ENCODE data around the gene CHGA.
A peak's percentile ranks its signal among the peaks of the same experiment; 100 is the strongest.

CHGA gene

DNA sequence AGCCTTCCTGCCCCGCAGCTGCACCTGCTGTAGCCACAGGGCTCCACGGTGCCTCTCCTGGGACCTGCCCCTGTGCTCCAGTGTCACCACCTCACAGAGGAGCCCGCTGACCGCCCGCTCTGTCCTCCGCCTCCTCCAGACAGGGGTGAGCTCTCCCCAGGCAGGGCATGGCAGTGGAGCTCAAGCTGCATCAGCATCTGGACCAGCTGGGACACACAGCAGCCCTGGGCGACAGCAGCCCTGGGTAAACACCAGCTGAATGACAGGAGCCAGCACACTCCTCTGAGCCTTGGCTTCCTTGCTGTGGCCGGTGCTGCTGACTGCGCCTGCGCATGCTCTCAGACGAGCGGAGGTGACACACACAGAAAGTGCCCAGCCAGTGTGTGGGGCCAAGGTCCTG is 22.0 kb downstream of the CHGA start:
- no peak for DNase-seq (ENCODE audit: low spot score)

DNA sequence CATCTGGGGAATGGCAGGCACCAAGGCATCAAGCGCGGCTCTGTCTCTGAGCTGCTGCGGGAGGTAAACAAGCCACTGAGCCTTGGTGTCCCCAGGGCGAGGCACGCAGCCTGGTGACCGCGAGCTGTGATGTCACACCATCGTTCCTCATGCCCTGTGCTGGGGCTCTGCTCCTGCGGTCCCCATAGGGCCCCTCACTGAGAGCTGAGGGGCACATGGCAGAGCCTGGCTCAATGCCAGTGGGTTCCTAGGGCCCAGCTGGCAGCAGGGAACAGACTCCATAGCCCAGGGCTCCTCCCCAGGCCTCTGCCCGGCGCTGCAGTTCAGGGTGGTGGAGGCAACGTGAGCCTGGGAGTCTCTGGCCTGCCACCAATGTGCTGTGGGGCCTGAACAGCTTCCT is 22.6 kb downstream of the CHGA start:
- no peak for DNase-seq (ENCODE audit: low spot score)

DNA sequence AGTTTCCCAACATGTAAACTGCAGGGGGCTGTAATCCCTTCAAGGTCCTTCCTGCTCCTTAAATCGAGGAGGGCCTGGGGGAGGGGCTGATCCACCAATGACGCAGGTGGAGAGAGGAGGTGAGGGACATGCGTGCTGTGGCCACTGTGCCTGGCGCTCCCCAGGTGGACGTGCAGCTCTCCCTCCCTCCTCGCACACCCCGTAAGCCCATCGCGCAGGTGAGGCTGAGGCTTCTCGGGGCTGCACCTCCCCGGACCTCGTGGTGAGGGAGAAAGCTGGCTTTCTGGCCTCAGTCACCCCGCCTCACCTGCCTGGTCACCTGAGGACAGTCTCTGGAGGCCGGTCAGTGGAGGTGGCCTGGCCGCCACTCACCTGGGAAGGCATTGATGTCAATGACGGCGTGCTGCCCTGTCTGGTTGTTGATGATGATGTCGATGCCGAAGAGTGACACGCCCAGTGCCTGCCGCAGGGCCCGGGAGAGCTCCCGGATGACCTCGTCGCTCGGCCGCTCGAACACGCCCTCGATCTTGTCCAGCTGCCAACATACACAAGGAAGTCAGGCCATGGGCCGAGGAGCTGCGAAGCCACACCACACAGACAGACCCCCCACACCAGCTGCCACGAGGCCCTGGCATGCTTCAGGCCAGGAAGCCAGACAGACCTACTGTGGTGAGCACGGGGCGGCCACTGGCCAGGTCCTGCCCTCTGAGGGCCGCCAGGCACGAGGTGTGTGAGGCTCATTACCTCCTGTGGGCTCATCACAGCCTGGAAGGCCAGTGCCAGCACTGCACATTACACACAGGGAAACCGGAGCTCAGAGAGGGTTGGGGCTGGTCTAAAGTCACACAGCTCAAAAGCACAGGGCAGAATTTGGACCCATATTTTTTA is 23.3 kb downstream of the CHGA start:
- peak; percentile 65 for DNase-seq (ENCODE audit: low spot score)

DNA sequence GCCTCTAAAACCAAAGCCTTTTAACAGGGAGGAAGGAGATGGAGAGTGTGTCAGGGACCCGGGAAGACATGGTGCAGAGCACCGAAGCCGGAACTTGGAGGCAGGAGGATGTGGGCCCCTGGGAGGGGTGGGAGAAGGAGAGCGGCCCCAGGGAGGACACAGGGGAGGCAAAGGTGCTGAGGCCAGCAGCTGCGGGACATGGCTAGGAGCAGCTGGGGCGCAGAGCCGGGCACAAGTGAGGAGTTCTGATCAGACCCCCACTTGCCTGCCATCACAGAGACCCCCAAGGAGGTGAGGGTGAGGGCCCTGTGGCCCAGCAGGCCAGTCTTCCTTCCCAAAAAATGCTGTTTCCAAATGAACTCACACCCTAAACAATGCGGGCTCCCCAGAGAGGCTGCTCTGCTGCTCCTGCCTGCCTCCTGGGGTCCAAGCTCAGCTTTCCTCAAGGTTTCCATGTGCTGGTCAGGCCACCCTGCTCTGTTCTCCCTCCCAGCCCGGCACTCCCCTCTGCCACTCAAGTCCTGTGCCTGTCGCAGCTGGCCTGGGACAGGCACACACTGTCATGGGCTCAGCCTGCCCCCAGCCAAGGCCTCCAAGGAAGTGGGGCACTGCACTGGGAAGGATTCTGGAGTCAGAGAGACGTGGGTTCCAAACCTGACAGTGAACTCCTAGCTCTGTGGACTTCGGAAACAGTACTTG is 24.0 kb downstream of the CHGA start:
- DNase-seq (ENCODE audit: low spot score), result no peak

DNA sequence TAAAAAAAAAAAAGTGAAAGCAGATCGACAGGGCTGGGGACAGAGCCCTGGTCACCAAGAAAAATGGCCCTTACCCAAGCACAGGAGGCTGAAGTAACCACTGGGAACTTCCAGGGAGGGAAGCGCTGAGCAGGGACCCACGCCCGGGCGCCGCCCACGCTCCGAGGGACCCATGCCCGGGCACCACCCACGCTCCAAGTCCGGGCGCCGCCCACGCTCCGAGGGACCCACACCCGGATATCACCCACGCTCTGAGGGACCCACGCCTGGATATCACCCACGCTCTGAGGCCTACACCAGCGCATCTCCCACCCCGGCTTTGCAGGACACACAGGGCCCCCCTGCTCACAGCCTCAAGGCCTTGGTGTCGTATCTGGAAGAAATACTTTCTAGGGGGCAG is 25.7 kb downstream of the CHGA start:
- no peak for DNase-seq (ENCODE audit: low spot score)

DNA sequence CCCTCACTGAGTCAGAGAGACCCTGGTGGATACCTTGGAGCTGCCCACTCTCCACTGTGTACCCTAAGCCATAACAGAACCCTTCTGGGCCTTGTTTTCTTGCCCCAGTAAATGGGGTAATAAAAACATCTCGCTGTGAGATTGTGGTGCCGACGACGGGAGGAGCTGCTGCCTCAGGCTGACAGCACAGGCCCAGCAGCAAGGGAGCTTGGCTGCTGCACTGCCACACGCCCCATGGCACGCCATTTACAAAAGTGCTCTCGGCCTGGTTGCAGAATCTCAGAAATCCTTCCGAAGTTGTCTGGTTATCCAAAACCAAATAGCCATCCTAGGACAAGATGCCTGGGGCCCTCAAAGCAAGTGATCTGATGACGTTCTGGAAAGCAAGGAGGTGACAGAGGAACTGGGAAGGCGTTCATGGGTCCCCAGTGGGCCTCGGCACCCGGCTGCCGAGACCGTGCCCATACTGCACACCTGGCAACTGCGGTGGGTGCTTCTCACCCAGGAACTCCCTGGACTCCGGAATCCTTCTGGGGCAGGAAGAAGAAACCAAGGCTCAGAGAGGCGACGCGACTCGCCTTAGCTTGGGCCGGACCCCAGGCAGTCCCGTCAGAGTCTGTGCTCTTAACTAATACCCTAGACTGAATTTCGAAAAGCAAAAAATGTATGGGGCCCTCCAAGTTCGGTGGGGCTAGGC is 26.7 kb downstream of the CHGA start:
- no peak for DNase-seq (ENCODE audit: low spot score)

DNA sequence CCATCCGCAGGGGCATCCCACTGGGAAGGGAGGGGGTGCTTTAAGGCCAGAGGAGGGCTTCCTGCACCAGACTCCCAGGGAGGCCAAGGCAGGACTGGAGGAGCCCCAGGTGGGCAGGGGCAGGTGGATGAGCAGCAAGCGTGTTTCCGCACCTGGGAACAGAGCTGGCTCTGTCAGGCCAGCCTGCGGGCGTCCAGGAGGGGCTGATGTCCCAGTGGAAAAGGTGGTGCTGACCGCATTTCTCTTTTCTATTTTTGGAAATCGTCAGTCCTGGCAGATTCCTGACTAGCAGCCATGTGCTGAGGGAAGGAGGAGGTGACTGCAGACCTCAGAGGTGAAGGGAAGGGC is 27.2 kb downstream of the CHGA start:
- DNase-seq (ENCODE audit: low spot score), result no peak

DNA sequence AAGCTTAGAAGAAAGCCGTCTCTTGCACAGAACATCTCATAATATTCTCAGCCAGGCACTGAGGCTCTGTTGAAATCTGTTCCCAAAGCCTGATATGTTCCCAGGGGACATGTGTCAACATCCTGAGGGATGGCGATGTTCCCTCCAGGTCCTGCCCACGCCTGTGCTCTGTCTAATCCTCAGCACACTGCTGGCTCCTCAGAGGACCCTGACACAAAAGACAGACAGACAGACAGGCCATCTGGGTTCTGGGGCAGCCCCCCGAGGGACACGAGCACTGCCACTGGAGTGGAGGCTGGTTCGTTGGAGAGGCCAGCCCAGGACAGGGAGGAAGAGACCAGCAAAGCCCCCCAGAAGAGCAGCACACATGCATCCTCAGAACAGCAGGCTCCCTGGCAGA is 27.8 kb downstream of the CHGA start:
- no peak for DNase-seq (ENCODE audit: low spot score)

DNA sequence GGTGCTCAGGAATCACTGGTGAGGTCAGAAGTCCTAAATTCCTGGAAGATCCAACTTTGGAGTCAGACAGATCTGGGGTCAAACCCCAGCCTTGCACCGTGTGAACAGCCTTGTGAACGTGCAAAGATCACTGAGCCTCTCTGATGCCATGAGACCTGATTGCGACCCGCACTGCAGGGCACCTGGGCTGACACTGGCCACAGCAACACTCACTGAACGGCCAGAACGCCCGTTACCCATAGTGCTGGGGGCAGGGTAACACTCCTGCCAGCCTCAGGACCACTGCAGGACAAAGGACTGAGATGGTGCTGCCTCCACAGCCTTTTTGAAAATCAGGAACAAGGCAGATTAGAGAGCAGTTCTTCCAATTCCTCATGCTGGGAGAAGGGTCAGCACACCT is 28.3 kb downstream of the CHGA start:
- no peak for DNase-seq (ENCODE audit: low spot score)

DNA sequence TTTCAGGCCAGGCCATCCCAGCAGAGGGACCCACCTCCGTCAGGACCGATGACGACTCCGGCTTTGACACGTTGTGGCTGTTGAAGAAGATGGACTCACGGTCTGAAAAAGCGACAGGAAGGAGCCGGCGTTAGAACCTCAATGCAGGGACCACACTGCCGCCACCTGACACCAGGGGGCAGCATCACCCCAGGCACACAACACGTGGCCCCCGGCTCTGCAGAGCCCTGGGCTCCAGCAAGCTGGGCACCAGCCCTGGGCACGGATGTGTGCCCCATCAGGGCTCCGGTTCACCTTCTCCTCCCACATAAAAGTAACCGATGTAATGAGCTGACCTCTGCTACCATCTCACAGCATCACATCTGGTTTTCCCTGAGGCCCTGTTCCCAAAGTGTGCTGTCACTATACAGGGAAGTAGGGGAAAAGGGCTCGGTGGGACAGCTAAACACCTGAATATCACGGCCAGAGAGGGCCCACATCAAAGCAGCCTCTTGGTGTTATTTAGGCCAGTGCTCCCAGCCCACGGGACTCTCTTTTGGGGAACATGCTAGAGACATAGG is 29.0 kb downstream of the CHGA start:
- DNase-seq (ENCODE audit: low spot score), result peak; percentile 92

DNA sequence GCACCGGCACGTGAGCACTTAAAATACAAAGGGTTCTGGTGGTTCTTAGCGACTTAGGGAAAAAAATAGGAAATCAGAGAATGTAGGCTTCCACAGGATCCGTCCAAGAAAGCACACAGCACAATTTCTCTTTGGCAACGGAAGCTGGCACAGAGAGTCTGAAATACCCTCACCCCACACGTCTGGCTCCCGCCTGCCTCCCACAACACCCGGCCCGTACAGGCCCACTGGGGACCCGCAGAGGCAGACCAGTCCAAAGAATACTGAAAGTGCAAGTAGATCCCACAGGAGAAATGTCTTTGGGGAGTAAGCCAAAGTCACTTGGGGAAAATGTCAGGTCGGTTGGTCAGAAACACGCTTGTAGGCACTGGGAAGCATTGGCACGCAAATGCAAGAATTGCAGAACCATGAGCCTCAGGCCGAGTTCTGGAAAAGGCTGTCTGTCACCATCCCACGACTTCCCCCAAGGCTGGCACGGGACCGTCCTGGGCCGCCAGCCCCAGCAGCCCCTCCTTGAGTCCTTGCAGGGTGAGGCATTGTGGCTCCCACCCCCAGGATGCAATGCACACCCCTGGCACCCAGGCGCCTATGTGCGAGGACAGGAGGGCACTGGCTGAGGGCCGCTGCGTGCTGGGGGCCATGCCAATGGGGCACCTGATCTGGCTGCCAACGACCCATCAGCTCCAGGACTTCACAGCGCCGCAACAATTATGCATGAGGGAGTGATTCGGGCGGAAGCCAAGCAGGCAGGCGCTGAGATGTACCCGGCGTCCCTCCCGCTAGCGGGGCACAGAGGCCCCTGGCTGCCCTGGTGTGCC is 29.7 kb downstream of the CHGA start:
- DNase-seq (ENCODE audit: low spot score), result no peak

DNA sequence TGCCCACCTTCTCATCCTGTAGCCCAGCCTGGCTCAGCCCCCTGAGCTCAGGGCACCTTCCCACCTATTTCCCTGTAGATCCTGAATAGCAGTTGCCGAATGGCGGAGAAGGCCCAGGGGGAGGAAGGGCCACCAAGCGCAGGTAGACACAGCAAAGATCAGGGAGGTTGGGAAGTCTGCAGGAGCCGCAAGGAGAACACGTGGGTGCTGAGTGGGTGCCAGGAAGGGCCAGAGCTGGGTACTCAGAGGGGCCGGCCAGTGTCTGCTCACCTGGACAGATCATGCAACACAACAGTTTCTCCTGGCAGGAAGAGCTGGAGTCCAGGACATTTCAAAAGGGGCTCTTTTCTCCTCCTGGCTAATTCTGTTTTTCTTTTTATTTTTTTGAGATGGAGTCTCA is 30.6 kb downstream of the CHGA start:
- DNase-seq (ENCODE audit: low spot score), result no peak

DNA sequence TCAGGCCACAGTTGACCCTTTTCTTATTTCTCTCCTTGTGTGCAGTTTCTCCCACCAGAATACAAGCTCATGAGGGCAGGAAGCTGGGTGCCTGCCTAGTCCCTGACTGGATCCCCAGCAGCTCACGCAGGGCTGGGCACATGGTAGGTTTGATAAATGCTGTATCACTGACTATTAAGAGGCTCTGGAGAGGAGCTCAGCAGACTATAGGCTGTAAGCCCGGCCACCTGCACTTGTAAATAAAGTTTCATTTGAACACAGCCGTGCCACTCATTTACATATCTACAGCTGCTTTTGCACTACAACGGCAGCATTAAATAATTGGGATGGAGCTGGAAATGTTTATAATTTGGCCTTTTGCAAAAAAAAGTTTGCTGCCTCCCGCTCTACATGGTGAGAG is 32.0 kb downstream of the CHGA start:
- no peak for DNase-seq (ENCODE audit: low spot score)

DNA sequence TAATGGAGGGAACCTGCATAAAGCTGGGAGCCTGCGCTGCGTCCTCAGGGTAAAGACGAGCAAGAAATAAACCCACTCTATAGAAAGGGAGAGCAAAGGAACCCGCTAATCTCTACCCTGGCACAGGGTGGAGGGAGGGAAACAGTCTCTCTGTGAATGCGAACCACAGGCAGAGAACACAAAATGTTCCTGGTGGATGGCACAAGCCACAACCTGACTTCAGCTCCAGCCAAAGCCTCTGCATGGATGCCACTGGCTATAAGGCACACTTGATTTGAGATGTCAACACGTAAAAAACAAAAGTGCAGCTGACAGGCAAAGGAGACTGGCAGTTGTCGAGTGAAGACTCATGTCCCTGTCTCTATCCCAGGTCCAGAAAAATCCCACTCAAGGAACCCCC is 32.4 kb downstream of the CHGA start:
- no peak for DNase-seq (ENCODE audit: low spot score)

DNA sequence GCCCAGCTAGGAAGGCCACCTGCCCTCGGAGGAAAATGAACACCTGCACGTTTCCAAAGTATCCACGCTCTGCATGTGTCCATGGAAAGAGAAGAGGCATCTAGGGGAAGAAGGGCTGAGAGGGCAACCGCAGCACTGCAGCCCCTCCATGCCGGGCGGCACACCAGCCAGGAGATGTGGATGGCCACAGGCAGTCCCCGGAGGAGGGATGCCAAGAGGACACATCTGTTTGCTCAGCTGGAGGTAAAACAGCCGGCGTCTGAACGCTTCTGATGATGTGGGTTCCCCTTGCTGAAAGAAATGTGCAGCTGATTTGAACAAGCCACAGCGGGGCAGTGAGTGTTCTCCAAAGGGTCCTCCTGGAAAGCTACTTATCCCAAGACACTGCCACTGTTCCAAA is 34.0 kb downstream of the CHGA start:
- DNase-seq (ENCODE audit: low spot score), result no peak

DNA sequence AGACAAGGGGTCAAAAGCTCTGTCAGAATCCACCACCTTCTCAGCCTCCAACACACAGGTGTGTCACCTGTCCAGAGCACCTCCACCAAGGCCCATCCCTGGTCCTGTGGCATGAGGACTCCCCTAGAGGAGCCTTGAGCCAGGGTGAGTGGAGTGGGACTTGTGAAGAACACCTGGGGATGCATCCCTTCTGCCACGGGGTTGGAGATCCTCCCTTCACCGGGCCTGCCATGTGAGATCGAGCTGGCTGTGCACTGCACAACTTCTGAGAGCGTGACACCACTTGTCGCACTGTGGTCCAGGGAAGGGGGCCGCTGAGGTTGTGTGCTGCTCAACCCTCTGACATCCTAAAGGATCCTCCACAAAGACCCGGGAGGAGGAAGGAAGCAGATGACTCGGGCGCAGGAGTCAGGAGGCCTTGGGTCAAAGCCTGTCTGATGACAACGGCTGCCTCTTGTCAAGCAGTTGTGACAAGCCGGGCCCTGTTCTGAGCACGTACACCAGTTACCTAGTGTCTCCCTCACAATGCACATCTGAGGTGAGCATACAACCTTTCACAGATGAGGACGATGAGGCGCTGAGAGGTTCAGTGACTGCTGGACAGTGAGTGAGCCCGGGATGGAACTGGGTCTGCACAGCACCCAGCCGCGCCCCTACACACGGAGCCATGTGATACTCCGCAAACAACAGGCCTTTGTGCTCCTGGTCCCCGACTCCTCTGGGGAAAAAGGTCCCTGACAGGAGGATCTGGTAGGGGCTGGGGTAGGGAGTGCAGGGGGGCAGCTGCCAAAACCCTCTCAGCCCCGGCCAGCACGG is 35.6 kb downstream of the CHGA start:
- no peak for DNase-seq (ENCODE audit: low spot score)

DNA sequence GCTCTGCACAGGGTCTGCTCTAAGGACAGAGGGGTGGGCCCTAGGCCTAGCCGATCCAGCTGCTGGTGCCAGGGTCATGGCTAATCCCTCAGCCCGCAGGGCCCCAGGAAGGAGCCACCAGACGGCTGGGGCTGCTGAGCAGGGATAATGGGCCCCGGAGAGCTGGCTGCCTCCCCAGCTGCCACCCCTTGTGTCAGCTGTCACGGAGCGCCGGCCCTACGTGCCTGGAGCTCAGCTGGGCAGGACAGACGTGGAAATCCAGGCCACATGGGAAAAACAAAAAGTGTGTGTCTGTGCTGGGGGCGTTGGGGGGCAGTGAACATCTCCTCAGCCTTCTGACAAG is 36.2 kb downstream of the CHGA start:
- DNase-seq (ENCODE audit: low spot score), result no peak

DNA sequence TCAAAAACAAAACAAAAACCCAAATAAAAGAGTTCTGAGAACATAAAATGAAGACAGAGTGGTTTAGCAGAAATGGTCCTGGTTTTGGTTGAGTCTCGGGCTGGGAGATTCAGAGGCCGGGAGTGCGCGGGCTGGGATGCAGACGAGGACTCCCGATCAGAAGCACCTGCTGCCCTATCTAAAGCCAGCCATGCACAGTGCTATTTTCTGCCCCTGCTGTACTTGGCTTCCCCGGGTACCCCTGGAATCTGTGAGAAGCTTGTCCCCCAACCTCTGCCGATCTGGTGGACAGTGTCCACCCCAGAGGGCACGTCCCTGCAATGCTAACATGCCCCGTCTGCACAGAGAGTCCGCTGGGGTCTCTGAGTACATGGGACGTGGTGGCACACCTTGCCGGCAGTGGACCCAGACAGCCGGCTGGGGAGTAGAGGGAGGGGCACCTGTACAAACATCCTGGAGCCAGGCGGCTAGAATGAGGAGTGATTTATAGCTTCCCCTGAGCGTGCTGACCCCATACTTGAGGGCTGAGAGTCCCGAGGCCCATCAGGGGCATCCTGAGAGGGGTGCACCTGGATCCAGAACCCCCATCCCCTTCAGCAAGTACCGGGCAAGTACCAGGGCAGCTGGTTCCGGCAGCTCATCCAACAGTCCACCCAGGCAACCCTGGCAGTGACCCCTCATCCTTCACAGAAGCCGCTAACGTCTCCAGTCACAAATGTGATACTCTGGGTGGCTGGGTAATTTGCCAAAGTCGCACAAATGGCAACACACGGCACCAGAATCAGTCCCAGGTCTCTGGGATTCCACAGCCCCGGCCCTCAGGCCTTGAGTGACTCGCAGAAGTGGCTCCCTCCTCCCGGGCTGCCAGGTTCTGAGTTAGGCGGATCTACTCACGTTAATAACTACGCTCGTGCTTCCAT is 37.1 kb downstream of the CHGA start:
- DNase-seq (ENCODE audit: low spot score), result no peak

DNA sequence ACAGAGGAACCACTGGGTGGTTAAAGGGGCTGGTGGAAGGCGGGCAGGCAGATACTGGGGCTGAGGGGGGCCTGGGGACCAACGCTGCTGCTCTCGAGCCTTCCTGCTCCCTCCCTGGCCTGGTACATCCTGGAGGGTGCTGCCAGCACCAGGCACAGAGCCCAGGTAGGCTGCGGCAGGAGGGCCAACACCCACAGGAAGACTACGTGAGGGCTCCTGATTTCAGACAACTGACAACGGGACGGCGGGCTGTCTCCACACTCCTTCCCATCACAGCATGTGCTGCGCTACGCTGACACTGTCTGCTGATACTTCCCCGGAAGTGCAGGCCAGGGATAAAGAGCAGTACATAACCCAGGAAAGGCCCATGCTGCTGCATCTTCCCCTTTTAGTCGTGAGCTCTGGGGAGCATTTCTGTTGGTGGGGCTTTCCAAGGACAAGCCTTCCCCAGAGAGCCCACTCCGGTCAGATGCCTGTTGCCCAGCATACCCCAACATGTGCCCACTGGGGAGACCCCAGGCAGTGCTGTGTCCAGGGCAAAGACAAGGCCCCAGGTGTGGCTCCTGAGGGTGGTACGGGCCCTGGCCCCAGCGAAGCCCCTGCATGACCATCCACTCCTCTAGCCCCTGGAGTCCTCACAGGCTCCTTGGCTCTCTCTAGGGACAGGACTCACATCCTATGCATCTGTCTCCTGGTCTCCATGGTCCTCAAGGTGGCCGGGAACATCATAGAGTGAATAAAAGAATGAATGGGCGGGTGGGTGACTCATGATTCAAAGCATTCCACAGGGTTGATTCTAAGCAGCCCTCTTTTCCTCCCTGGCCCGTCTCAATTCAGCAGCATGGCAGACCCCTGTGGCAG is 38.0 kb downstream of the CHGA start:
- DNase-seq (ENCODE audit: low spot score), result peak; percentile 66
